HFFc6 (cell line): ENCODE measurements around the gene SNX25. TPM values are rescaled to one million over a fixed set of nuclear protein-coding genes. Genes with fewer than 3 reads are reported as not detected.

ENCODE experiments used
- DNase-seq: peaks from one replicate; pipeline ENCODE4 v3.0.0-alpha.2; 2018
- H3K27ac Mint-ChIP-seq: 2 replicates; pipeline ENCODE4 v1.8.0; 2020; ENCODE audit warnings: mild to moderate bottlenecking, mixed read lengths
- H3K27me3 Mint-ChIP-seq: 2 replicates; pipeline ENCODE4 v1.8.0; 2021; ENCODE audit warnings: mild to moderate bottlenecking, moderate library complexity, mixed read lengths; ENCODE audit not compliant: insufficient read depth
- H3K36me3 Mint-ChIP-seq: 2 replicates; pipeline ENCODE4 v1.8.0; 2021; ENCODE audit warnings: low read depth, mixed read lengths
- H3K4me1 Mint-ChIP-seq: 2 replicates; pipeline ENCODE4 v1.8.0; 2020; ENCODE audit warnings: low read depth, mixed read lengths
- H3K4me3 Mint-ChIP-seq: 2 replicates; pipeline ENCODE4 v1.8.0; 2020; ENCODE audit warnings: mild to moderate bottlenecking, moderate library complexity, mixed read lengths
- H3K9me3 Mint-ChIP-seq: 2 replicates; pipeline ENCODE4 v1.8.0; 2020; ENCODE audit warnings: mild to moderate bottlenecking, mixed read lengths
- CTCF ChIP-seq: fragments of 200-600 bp; sonication (generic); IDR thresholded peaks from 2 replicates; pipeline ENCODE4 v1.5.0; 2021; ENCODE audit warnings: antibody characterized with exemption, mild to moderate bottlenecking
- total RNA-seq, 6 experiments: library from RNA; stranded (reverse); fragmentation: NEBNext Ultra II Directional; extraction: Animal tissue kit (Norgen Biotek cat#: 25700); gene quantifications; 2 replicates in 1 of 6; 3 replicates in 5 of 6; pipeline ENCODE4 v1.2.3, GENCODE V29; 2021

SNX25 gene
- total RNA-seq, 6 experiments from 2014 or later = 19.4 to 40.2 (median 24.8) TPM

DNA sequence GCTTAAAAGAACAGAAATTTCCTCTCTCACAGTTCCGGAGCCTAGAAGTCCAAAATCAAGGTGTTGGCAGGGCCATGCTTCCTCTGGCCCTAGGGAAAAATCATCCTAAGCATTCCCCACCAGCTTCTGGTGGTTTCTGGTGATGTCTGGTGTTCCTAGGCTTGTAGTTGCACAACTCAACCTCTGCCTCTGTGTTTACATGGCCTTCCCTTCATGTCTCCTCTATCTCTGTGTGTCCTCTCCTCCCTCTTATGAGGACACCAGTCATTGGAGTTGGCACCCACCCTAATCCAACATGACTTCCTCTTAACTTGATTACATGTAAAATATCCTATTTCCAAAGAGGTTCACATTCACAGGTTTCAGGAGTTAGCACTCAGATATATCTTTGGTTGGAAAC is 170.9 kb downstream of the SNX25 start:
- TF ChIP-seq CTCF = no peak
- H3K27ac Mint-ChIP-seq = peak overlapping the region; percentile 25; the same call in 1 of the 2 replicates
- H3K4me3 Mint-ChIP-seq = no peak overlapping the region
- peaks cover 24% of the 10 kb centered on the region for H3K36me3 Mint-ChIP-seq
- H3K27me3 Mint-ChIP-seq = no peaks in the 10 kb centered on the region
- peaks cover 45% of the 10 kb centered on the region for H3K4me1 Mint-ChIP-seq
- peaks cover 5% of the 10 kb centered on the region for H3K9me3 Mint-ChIP-seq
- DNase-seq = no peak

DNA sequence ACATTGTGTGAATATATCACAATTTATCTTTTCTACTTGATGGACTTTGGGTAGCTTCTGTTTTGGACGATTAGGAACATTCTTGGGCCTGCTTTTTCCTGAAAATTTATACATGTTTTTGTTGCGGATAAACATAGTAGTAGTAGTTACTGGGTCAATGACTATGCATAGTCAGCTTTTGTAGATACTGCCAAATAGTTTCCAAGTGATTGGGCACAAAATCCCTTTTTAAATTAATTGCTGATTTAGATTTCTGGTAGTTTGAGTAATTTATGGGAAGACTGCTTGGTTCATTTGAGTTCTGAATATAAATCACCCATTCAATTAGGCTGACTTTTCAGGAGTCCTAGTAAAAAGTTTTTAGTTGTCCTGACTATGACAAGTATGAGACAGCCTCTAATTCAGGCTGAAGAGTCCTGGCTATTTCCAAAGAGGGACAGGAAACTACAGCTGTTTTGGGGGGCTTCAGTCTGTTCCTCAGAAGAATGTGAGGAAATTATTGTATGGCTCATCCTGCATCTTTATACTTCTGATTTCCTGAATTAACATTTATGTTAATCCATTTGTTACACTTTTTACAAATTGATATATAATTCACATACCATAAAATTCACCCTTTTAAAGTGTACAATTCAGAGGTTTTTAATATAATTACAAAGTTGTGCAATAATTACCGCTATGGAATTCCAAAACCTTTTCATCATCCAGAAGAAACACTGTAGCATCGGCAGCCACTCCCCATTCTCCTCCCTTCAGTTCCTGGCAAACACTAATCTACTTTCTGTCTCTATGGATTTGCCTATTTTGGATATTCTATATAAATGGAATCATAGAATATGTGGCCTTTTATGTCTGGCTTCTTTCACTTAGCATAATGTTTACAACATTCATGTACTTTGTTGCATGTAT is 172.1 kb downstream of the SNX25 start:
- Mint-ChIP-seq H3K9me3 (peaks cover 5% of the 10 kb centered on the region), H3K27me3 (no peaks in the 10 kb centered on the region), H3K36me3 (peaks cover 24% of the 10 kb centered on the region), H3K4me3 (no peak overlapping the region), H3K27ac (peak overlapping the region; percentile 60), H3K4me1 (peaks cover 55% of the 10 kb centered on the region)
- peak; percentile 16 for DNase-seq
- TF ChIP-seq CTCF = no peak

- Mint-ChIP-seq H3K9me3 (peaks cover 5% of the 10 kb centered on the region), H3K27ac (no peak overlapping the region), H3K36me3 (peaks cover 24% of the 10 kb centered on the region), H3K4me1 (peaks cover 55% of the 10 kb centered on the region), H3K27me3 (no peaks in the 10 kb centered on the region; the same call in 1 of the 2 replicates), H3K4me3 (no peak overlapping the region)
- no peak for TF ChIP-seq CTCF
- DNase-seq = no peak
These were observed 173.4 kb downstream of the SNX25 start for GRCh38 chr4:185382754-185383153.

GRCh38 chr4:185383451-185383850 is 174.1 kb downstream of the SNX25 start:
- no peak overlapping the region for H3K4me3 Mint-ChIP-seq
- H3K27ac Mint-ChIP-seq = no peak overlapping the region
- no peak for DNase-seq
- TF ChIP-seq CTCF = no peak
- H3K36me3 Mint-ChIP-seq = peaks cover 17% of the 10 kb centered on the region
- peaks cover 55% of the 10 kb centered on the region for H3K4me1 Mint-ChIP-seq
- peaks cover 5% of the 10 kb centered on the region for H3K9me3 Mint-ChIP-seq
- H3K27me3 Mint-ChIP-seq = no peaks in the 10 kb centered on the region; the same call in 1 of the 2 replicates

DNA sequence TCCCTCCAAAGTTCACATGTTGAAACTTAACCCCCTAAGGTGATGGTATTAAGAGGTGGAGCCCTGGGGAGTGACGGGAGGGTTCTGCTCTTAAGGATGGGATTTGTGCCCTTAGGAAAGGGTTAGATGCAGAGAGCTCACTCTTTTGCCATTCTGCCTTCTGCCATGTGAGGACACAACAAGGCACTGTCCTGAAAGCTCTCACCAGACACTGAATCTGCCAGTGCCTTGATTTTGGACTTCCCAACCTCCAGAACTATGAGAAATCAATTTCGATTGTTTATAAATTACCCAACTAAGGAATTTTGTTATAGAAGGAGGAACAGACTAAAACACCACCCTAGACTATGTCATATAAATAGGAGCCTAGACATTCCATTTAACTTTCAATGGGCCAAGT is 174.7 kb downstream of the SNX25 start:
- H3K4me3 Mint-ChIP-seq = no peak overlapping the region

More for the DNA sequence above, 174.7 kb downstream of the SNX25 start:
- peaks cover 14% of the 10 kb centered on the region for H3K36me3 Mint-ChIP-seq
- peaks cover 55% of the 10 kb centered on the region for H3K4me1 Mint-ChIP-seq
- DNase-seq = no peak
- no peak for TF ChIP-seq CTCF
- no peaks in the 10 kb centered on the region; the same call in 1 of the 2 replicates for H3K27me3 Mint-ChIP-seq
- no peak overlapping the region for H3K27ac Mint-ChIP-seq
- H3K9me3 Mint-ChIP-seq = peaks cover 5% of the 10 kb centered on the region
